Kidney (tissue), 14 donors: ENCODE measurements around the gene CCBE1. TPM values are rescaled to one million over a fixed set of nuclear protein-coding genes. Genes with fewer than 3 reads are reported as not detected.

ENCODE experiments used
- DNase-seq, 5 donors: peaks; one replicate each; pipeline ENCODE4 v3.0.0-alpha.2; 2013 to 2020
- FAIRE-seq: peaks from 2 replicates; lab custom pipeline; 2012; peaks lifted over from hg19 to GRCh38; lab: Jason Lieb, UNC
- H3K27ac ChIP-seq, 2 donors: one replicate each; pipeline ENCODE4 v1.7.0; 2013; ENCODE audit warnings: low read depth in 2 of 2, low read length in 2 of 2, inconsistent platforms in 1 of 2
- H3K27me3 ChIP-seq: one replicate; pipeline ENCODE4 v1.7.1; 2013; ENCODE audit warnings: low read length, inconsistent platforms; ENCODE audit not compliant: control insufficient read depth, insufficient read depth
- H3K36me3 ChIP-seq, 3 donors: one replicate each; pipeline versions ENCODE4 v1.7.0 to v1.7.1; 2013; ENCODE audit warnings: low read length in 3 of 3, control low read depth in 1 of 3, inconsistent platforms in 1 of 3; ENCODE audit not compliant: insufficient read depth in 3 of 3, control insufficient read depth in 2 of 3
- H3K4me1 ChIP-seq, 3 donors: one replicate each; pipeline versions ENCODE4 v1.7.0 to v1.7.1; 2013; ENCODE audit warnings: low read length in 3 of 3, inconsistent platforms in 1 of 3, low read depth in 1 of 3; ENCODE audit not compliant: control insufficient read depth in 2 of 3, insufficient read depth in 2 of 3
- H3K4me3 ChIP-seq, 3 donors: one replicate each; pipeline versions ENCODE4 v1.7.0 to v1.8.1; 2013; ENCODE audit warnings: low read length in 3 of 3, control low read depth in 1 of 3, inconsistent platforms in 1 of 3
- H3K9ac ChIP-seq, 3 donors: one replicate each; pipeline versions ENCODE4 v1.7.0 to v1.7.1; 2013; ENCODE audit warnings: low read length in 3 of 3, control low read depth in 1 of 3, inconsistent platforms in 1 of 3
- H3K9me3 ChIP-seq, 3 donors: one replicate each; pipeline versions ENCODE4 v1.7.0 to v1.7.1; 2013; ENCODE audit warnings: low read length in 3 of 3, control low read depth in 1 of 3, inconsistent platforms in 1 of 3; ENCODE audit not compliant: control insufficient read depth in 2 of 3, insufficient read depth in 1 of 3
- intact Hi-C: fragments of 100-400 bp; cut with DNase I; formaldehyde crosslinking; loops from one replicate; pipeline ENCODE4 v1.11.1; 2022
- polyA plus RNA-seq: library from polyadenylated mRNA; stranded (reverse); fragments of 350-450 nt; fragmentation: Illumina TruSeq; extraction: RNeasy Lipid Tissue Mini Kit (QIAGEN cat#74804); gene quantifications from one replicate; pipeline ENCODE4 v1.2.3, GENCODE V29; 2014; ENCODE audit warnings: low read depth, low replicate concordance; ENCODE audit not compliant: insufficient read depth
- total RNA-seq: library from RNA; stranded (reverse); fragmentation: NEBNext Ultra II Directional; extraction: Animal tissue kit (Norgen Biotek cat#: 25700); gene quantifications from one replicate; pipeline ENCODE4 v1.2.1, GENCODE V29; 2021
- TF ChIP-seq, protein P1 (sequence below): IDR thresholded peaks from 3 replicates; pipeline ENCODE4 v1.5.1; 2012; ENCODE audit warnings: mild to moderate bottlenecking, moderate library complexity, borderline replicate concordance; ENCODE audit not compliant: insufficient read depth; ENCODE audit errors: extremely low read depth
- donor health status: control.
- donor health status: control.
- donor health status: control.
- donor health status: control.
- donor health status: control.
- donor health status: DM: yes; HTN: yes; CAD: no.
- donor health status: Normal renal cell carcinoma (clear cell type).

The CCBE1 gene
- total and polyA plus RNA-seq, 2 donors from 2014 or later: 1.8 to 2.2 TPM

DNA sequence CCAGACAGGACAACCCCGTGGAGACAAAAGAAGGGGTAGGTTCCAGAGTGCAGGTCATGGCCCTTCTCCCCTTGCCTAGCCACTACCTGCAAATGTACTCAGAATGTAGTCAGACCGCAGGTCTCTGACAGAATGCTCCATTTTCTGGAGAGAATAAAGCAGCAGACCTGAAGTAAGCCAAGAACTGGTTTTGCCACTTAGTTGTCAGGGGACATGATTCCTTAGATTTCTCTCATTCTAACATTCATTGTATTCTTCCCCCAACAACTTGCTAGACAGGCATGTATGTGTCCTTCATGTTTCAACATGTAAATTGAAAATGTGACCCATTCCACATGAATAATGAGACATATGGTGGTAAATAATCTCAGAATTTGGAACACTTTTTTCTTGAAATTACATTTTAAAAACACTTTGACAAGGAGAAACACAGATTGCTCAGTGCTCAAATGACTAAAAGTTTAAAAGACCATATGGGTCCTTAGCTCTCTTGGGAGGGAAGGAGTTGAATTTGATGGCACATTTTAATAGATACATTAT lies 142.4 kb downstream of the CCBE1 start:
- Histone ChIP-seq H3K36me3 (no peaks in the 10 kb centered on the region), H3K9ac (no peak overlapping the region), H3K27me3 (no peaks in the 10 kb centered on the region), H3K9me3 (no peaks in the 10 kb centered on the region), H3K4me1 (peaks cover 0 to 3% (median 0%) of the 10 kb centered on the region in 3 donors), H3K27ac (no peak overlapping the region), H3K4me3 (no peak overlapping the region)
- no peak for FAIRE-seq
- no peak for DNase-seq
- intact Hi-C loops: no loop called here
- TF ChIP-seq, protein P1, sequence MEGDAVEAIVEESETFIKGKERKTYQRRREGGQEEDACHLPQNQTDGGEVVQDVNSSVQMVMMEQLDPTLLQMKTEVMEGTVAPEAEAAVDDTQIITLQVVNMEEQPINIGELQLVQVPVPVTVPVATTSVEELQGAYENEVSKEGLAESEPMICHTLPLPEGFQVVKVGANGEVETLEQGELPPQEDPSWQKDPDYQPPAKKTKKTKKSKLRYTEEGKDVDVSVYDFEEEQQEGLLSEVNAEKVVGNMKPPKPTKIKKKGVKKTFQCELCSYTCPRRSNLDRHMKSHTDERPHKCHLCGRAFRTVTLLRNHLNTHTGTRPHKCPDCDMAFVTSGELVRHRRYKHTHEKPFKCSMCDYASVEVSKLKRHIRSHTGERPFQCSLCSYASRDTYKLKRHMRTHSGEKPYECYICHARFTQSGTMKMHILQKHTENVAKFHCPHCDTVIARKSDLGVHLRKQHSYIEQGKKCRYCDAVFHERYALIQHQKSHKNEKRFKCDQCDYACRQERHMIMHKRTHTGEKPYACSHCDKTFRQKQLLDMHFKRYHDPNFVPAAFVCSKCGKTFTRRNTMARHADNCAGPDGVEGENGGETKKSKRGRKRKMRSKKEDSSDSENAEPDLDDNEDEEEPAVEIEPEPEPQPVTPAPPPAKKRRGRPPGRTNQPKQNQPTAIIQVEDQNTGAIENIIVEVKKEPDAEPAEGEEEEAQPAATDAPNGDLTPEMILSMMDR: no peak

DNA sequence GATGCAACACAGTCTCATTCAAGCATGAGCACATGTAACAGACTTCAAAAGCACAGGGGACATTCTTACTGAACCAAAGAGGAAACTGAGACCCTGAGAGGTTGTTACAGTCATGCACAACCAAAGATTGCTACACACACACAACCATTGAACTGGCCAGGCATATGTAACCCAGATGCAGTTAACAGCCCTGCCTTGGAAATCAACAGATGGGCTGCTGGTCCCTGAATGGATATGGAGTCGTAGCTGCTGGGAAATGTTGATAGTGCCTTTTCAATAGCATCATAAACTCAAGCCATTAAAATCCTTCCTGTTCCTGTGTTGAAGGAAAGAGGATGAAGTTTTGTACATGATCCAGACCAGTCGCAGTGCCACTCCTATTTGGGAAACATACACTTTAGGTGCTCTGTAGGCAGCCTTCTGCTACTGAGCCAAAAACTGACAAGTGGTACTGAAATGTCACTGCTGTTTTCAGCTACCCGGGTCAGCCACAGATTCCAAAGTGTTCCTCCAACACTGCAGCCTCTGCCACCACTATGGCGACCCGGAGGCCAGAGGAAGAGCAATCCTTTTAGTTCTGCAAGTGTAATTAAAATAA lies 143.9 kb downstream of the CCBE1 start:
- TF ChIP-seq, protein P1: no peak

DNA sequence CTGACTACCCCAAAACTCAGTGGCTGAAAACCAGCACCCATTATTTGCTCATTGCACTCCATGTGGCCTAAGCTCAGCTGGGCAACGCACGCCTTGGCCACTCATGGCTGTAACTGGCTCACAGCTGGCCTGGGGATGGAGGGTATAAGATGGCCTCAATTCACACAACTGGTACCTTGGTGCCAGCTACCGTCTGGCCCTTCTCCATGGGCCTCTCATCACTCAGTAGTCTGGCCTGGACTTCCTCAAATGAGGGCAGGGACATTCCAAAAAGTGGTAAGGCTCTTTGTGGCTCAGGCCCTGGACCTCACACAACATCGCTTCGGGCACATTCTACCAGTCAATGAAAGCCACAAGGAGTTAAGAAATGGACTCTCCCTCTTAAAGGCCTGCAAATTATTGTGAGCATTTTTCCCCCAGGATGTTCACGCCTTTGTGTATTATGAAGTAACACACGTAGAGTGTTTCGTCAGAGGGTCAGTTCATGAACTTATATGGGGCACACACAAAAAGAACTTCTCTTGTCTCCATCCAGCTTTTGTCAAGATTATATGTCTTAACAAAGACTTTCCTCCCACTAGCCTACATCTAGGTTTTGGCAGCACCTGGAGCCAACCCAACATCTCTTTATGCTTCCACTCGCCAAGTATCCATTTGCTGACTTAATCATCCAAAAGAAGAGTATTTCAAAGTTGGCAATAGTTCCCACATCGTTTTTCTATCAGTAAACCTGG lies 145.2 kb downstream of the CCBE1 start:
- Histone ChIP-seq H3K27me3 (no peaks in the 10 kb centered on the region), H3K4me1 (peaks cover 0 to 5% (median 3%) of the 10 kb centered on the region in 3 donors), H3K4me3 (no peak overlapping the region), H3K9me3 (no peaks in the 10 kb centered on the region), H3K9ac (no peak overlapping the region), H3K27ac (no peak overlapping the region), H3K36me3 (no peaks in the 10 kb centered on the region)
- FAIRE-seq: no peak
- TF ChIP-seq, protein P1: no peak
- no peak for DNase-seq
- intact Hi-C loops: no loop called here

More for the DNA sequence above, 143.9 kb downstream of the CCBE1 start:
- Histone ChIP-seq H3K36me3 (no peaks in the 10 kb centered on the region), H3K9ac (no peak overlapping the region), H3K4me3 (no peak overlapping the region), H3K4me1 (peaks cover 0 to 3% (median 0%) of the 10 kb centered on the region in 3 donors), H3K9me3 (no peaks in the 10 kb centered on the region), H3K27me3 (no peaks in the 10 kb centered on the region), H3K27ac (no peak overlapping the region)
- DNase-seq (peak in 2 of 5 donors; percentile 30 to 69), FAIRE-seq (no peak)
- intact Hi-C loops: no loop called here
